GM21390 (cell line): ENCODE data around the gene PTPN13.
"Not testable (repeated sequence)": the region's sequence is repeated elsewhere in the genome, so short reads cannot be mapped to it uniquely, and the experiment has no call there.

Experiments
- ATAC-seq: cut with Tn5 transposase; IDR thresholded peaks from one replicate; pipeline ENCODE4 v1.9.1; 2021; ENCODE audit not compliant: unreplicated experiment

PTPN13 gene

DNA sequence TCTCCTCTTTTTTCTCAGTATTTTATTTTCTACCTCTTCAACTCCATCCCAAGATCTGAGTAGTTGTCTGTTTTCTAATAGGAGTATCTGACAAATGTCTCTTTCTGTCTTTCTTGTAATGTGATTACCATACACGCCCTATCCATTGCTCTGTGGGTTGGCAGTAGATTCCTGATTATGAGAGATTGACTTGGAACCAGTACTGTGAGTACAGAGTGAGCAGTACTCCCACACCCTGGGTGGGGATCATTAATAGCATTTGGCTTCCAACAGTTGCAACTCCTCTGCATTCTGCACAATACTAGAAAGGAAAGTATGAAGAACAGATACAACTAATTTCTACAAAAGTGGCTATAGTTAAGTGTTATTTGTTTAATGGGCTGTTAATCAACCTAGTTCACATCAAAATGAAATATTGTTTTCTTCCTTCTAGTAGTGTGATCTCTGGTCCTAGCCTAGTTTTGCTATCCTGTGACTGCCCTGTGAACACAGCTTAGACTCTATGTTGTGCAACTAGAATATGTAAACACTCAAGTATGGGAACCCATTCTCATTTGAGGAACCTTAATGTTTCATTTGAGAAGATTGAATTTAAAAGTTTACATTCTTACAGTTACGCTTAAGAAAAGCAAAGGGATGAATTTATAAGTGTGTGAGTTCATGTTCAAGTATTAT is 112.9 kb downstream of the PTPN13 start:
- no peak for ATAC-seq

DNA sequence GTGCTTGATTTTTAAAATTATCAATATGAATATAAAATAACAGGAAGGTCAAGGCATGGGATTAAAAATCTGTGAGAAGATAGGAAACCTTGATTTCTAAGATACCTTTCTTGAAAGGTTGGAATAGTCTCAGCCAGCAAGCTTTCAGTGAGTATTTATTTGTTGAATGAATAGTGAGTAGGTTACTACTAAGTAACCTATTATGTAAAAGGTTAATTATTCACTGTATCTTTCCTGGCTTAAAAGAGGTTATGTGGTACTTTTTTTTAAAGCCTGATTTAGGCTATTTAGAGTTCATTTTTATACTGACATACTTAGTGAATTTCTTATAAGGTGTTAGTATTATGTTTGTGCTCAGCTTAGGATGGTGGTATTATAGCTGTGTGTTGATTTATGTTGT is 123.5 kb downstream of the PTPN13 start:
- no peak for ATAC-seq

DNA sequence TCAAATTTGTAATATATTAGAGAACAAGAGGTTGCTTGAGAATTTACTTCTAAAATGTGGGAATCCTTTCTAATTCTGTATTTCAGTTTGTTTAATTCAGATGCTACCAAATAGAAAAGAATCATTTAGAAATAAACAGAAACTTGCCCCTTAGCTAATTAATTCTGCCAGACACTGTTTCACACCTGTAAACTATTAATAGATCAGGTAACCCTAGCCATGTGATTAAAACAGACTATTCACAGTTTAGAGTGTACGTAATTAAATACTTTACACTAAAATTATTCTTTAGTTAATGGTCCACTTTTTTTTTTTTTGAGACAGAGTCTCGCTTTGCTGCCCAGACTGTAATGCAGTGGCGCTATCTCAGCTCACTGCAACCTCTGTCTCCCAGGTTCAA is 124.0 kb downstream of the PTPN13 start:
- ATAC-seq = no peak

DNA sequence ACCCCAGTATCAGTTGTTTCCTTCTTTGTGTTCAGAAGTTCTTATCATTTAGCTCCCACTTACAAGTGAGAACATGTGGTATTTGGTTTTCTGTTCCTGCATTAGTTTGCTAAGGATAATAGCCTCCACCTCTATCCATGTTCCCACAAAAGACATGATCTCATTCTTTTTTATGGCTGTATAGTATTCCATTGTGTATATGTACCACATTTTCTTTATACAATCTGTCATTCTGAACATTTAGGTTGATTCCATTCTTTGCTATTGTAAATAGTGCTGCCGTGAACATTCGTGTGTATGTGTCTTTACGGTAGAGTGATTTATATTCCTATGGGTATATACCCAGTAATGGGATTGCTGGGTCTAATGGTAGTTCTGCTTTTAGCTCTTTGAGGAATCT is 125.0 kb downstream of the PTPN13 start:
- not testable (repeated sequence) for ATAC-seq

DNA sequence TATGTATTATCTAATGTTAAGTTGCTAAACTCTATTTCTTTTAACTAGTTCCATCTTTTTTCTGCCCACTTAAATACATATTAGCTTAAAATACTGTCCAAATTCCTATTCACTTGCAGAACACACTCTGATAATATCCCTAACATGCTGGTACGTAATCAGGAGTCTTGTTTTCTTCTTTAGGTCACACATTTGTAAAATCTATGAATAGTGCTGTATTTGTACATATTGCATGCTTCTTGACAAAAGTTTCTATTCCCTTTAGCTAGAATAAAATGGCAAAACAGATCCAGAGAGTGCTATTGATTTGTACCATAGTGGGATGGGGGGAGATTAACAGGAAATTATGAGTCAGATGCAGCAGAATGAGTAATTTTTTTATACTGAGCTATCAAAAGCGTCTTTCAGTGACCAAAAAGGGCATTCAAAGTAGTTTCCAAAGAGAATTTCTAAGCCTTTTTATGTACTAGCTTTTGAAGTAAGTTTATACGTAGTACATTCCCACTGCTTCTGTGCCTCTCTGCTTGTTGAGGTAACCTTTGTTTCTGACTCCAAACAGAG is 126.5 kb downstream of the PTPN13 start:
- ATAC-seq = no peak

DNA sequence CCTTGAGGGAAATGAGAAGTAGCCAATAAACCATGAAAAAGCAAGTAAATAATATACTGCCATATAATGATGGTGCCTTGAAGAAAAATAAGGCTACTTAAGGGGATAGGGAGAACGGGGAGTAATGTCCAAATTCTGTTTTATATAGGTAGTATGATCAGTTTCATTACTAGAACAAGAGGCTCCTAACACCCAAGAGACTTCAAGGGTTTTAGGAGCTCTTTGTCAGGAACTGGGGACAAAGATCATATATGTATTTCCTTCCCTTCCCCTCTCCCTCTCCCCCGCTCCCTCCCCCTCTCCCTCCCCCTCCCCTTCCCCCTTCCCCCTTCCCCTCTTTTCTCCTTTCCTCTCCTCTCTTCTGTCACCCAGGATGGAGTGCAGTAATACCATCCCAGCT is 127.3 kb downstream of the PTPN13 start:
- no peak for ATAC-seq

DNA sequence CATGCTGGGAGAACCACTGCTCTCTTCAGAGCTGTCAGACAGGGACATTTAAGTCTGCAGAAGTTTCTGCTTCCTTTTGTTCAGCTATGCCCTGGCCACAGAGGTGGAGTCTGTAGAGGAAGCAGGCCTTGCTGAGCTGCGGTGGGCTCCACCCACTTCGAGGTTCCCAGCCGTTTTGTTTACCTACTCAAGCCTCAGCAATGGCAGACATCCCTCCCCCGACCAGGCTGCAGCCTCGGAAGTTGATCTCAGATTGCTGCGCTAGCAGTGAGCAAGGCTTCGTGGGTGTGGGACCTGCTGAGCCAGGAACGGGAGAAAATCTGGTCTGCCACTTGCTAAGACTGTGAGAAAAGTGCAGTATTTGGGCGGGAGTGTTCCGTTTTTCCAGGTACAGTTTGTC is 136.2 kb downstream of the PTPN13 start:
- no peak for ATAC-seq

DNA sequence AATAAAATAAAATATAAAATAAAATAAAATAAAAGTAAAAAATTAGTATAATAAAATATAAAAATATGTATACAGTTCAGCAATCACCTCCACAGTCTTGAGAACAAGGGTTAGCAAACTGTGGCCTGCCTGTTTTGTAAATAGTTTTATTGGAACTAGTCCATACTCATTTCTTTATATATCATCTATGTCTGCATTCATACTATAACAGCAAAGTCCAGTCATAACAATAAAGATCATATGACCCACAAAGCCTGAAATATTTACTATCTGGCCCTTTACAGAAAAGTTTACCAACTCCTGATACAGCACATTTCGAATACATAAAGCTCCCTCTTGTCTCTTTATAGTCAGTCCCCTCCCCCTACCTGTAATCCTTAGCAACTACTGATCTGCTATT is 143.1 kb downstream of the PTPN13 start:
- ATAC-seq = no peak

DNA sequence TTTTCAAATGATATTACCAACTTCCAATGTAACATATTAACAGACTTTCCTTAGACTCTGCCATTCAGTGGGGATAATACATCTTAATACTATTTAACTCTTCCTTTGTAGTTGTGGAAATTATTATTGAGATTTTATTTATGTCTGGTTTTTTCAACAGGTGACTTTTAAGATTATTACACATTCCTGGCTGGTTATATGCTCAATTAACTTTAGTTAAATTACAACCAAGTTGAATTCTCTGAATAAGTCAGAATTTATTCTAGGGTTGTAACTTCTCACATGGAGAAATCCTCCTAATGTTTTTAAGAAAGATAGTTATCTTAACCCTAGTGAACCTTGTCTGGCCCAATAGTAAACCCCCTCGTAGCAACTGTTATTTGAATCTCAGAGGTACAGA is 147.7 kb downstream of the PTPN13 start:
- no peak for ATAC-seq

DNA sequence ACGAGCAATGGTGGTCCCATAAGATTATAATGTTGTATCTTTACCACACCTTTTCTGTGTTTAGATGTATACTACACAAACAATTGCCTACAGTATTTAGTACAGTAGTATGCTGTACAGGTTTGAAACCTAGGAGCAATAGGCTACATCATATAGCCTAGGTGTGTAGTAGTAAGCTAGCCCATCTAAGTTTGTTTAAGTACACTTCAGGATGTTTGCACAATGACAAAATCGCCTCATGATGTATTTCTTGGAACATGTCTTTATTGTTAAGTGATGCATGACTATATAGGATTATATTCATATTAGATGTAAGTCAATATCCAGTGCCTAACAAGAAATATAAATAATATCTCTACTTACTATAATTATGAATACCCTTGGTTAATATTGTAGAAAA is 150.5 kb downstream of the PTPN13 start:
- no peak for ATAC-seq

DNA sequence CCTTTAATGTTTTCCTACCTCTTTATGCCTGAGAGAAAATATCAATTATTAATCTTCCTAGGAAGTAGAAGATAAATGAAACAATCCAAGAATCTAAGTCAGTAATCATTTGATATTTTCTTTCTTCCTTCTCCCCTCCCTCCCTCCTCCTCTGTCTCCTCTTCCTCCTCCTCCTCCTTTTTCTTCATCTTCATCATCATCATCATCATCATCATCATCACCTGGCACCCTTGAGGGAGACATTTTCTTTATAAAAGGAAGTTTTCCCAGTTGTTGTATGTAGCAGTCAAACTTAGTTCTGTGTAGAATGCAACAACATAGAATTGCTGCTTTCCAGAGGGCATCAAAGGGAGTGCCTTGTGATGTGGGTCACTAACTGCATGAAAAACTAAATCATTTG is 155.0 kb downstream of the PTPN13 start:
- ATAC-seq = no peak

DNA sequence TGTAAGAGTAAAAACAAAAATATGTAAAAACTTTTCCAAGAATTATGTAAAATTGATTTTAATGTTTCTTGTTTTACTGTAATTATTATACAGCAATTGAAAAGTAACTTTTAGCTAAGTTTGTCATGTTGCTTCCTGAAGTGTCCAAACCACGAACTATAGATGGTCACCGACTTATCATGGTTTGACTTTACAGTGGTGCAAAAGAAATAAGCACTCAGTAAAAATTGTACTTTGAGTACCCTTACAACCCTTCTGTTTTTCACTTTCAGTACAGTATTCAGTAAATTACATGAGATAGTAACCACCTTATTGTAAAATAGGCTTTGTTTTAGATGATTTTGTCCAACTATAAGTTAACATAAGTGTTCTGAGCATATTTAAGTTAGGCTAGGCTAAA is 161.3 kb downstream of the PTPN13 start:
- no peak for ATAC-seq

DNA sequence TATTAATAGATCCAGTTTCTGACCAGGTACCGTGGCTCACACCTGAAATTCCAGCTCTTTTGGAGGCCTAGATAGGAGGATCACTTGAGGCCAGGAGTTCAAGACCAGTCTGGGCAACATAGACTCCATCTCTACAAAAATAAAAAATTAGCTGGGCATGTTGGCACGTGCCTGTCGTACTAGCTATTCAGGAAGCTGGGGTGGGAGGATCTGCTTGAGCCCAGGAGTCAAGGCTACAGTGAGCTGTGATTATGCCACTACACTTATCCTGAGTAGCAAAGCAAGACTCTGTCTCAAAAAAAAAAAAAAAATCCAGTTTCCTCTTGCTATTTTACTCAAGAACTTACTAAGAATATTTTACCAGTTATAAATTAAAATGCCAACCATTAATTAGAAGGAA is 163.4 kb downstream of the PTPN13 start:
- ATAC-seq = no peak

DNA sequence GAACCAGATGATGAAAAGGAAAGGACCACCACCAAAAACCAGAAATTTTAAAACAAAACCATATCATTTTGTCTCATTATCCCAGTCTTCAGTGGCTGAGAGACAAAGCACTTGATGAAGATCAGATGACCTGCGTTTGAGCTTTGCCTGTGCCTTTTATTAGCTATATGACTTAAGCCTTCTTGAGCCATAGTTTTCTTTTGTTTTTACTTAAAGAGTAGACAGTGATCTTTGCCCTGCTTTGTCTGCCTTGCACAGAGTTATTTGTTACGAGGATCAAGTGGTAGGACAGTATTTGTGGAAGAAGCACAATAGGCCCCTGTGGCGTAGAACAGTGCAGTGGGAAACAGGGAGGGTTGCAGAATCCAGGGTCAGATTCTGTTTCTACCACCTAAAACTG is 165.2 kb downstream of the PTPN13 start:
- no peak for ATAC-seq

DNA sequence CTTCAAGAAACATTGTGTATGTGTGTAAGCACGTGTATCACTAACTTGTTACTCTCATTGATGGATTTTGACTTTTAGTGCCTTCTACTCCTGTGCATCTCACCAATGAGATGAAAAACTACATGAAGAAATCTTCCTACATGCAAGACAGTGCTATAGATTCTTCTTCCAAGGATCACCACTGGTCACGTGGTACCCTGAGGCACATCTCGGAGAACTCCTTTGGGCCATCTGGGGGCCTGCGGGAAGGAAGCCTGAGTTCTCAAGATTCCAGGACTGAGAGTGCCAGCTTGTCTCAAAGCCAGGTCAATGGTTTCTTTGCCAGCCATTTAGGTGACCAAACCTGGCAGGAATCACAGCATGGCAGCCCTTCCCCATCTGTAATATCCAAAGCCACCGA is 168.5 kb downstream of the PTPN13 start:
- no peak for ATAC-seq

DNA sequence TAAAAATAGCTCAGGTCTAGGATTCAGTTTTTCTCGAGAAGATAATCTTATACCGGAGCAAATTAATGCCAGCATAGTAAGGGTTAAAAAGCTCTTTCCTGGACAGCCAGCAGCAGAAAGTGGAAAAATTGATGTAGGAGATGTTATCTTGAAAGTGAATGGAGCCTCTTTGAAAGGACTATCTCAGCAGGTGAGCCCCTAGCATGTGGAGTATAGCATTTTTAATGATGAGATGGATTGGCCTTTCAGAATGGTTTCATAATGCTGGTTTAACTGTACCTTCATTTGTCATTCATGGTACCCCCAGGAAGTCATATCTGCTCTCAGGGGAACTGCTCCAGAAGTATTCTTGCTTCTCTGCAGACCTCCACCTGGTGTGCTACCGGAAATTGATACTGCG is 175.7 kb downstream of the PTPN13 start:
- no peak for ATAC-seq

DNA sequence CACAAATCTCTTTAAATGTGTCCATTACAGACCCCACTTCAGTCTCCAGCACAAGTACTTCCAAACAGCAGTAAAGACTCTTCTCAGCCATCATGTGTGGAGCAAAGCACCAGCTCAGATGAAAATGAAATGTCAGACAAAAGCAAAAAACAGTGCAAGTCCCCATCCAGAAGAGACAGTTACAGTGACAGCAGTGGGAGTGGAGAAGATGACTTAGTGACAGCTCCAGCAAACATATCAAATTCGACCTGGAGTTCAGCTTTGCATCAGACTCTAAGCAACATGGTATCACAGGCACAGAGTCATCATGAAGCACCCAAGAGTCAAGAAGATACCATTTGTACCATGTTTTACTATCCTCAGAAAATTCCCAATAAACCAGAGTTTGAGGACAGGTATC is 177.0 kb downstream of the PTPN13 start:
- ATAC-seq = no peak

DNA sequence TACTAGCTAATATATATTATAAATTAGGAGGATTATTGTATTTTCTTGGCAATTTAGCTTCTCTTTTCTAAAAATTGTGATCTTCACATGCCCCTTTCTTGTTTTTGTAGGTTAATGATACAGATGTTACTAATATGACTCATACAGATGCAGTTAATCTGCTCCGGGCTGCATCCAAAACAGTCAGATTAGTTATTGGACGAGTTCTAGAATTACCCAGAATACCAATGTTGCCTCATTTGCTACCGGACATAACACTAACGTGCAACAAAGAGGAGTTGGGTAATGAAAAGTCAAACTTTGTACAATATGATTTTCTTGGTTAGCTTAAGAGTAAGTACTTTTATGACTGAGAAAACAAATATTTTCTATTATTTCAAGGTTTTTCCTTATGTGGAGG is 180.9 kb downstream of the PTPN13 start:
- no peak for ATAC-seq

DNA sequence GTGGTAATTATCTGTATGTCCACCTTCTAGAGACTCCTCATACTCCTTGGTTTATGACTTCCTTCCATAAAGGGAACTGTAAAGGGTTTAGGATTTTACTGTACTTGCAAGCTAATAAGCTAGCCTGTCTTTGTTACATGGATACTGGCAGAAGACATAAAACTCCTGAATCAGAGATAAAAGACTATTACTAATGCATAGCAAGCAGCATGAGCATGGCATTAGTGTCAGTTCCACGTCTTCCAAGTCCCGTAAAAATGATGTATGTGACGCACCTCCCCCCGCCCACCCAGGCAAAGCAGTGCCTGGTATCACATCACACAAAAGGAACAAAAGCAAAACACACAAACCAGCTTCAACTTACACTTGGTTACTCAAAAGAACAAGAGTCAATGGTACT is 184.1 kb downstream of the PTPN13 start:
- no peak for ATAC-seq

DNA sequence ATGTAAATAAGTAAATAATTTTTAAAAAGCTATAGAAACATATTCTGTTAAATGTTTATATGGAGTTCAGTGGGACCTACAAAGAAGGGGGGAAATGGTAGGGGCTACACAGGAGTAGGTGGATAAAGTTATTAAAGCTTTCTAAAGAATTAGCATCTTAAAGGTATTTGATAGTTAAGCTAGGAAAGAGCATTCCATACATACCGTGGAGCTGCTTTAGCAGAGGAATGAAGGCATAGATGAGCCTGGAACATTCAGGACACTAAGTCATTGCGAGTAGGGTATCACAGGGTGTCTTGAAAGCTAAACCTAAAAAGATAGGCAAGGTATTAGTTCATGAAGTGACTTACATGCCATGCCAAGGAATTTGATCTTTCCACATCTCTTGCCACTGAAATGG is 194.7 kb downstream of the PTPN13 start:
- ATAC-seq = no peak

DNA sequence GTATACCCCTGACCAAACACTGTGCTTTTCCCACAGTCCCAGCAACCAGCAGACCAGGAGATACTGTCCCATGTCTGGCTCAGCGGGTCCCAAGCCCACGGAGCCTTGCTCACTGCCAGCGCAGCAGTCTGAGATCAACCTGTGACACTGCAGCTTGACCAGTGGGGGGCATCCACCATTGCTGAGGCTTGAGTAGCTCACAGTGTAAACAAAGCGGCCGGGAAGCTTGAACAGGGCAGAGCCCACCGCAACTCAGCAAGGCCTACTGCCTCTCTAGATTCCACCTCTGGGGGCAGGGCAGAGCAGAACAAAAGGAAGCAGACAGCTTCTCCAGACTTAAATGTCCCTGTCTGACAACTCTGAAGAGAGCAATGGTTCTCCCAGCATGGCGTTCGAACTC is 197.0 kb downstream of the PTPN13 start:
- no peak for ATAC-seq

DNA sequence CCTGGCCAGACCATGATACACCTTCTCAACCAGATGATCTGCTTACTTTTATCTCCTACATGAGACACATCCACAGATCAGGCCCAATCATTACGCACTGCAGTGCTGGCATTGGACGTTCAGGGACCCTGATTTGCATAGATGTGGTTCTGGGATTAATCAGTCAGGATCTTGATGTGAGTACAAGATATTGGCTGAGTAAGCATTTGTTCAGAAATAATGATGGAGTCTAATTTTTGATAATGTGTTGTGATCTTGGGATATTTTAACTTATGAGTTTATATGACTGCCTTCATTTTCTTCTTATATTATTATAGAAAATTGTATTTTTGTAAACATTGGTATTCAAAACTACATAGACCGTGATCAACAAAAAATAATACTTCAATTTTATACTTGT is 215.7 kb downstream of the PTPN13 start:
- ATAC-seq = no peak

DNA sequence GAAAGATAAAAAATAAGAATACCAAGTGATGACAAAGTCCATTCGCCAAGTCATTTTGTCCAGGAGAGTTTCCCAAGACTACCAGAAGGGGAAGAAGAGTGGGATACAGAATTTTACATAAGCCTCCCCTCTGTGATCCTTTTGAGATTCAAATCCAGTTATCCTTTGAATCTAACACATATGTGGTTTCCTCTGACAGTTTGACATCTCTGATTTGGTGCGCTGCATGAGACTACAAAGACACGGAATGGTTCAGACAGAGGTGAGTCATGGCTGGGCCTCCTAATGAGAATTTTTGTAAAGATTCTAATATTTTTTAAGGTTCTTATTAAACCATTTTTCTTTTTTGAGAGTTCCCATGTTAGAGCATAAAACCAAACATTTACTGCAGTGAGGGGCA is 216.7 kb downstream of the PTPN13 start:
- no peak for ATAC-seq
